Muscle layer of colon (tissue), 2 donors: ENCODE results near the gene RXRG.

ENCODE experiments used
- H3K27ac ChIP-seq: one replicate; pipeline ENCODE4 v1.7.0; 2013; ENCODE audit warnings: low read depth, mild to moderate bottlenecking, low read length, moderate library complexity
- H3K27me3 ChIP-seq, 2 donors: one replicate each; pipeline ENCODE4 v1.7.0; 2013; ENCODE audit warnings: low read length in 2 of 2, mild to moderate bottlenecking in 2 of 2; ENCODE audit not compliant: insufficient read depth in 2 of 2, control insufficient read depth in 1 of 2
- H3K36me3 ChIP-seq: one replicate; pipeline ENCODE4 v1.7.0; 2013; ENCODE audit warnings: mild to moderate bottlenecking, low read length; ENCODE audit not compliant: insufficient read depth
- H3K4me1 ChIP-seq: one replicate; pipeline ENCODE4 v1.7.0; 2013; ENCODE audit warnings: mild to moderate bottlenecking, low read length; ENCODE audit not compliant: insufficient read depth
- H3K4me3 ChIP-seq, 2 donors: one replicate each; pipeline ENCODE4 v1.7.0; 2013; ENCODE audit warnings: low read length in 2 of 2, low read depth in 1 of 2, mild to moderate bottlenecking in 1 of 2, moderate library complexity in 1 of 2
- H3K9ac ChIP-seq: one replicate; pipeline ENCODE4 v1.7.0; 2013; ENCODE audit warnings: low read length
- H3K9me3 ChIP-seq: one replicate; pipeline ENCODE4 v1.7.0; 2013; ENCODE audit warnings: mild to moderate bottlenecking, low read length
- donor health status: abdominal sarcoma.
- donor health status: Adenocarcinoma of cecum.

RXRG gene

GRCh38 chr1:165403835-165404482 lies 41.0 kb downstream of the RXRG start:
- no peaks in the 10 kb centered on the region for H3K9me3 ChIP-seq
- no peaks in the 10 kb centered on the region for H3K36me3 ChIP-seq
- no peak overlapping the region for H3K9ac ChIP-seq
- H3K27ac ChIP-seq: no peak overlapping the region
- H3K4me1 ChIP-seq: no peaks in the 10 kb centered on the region
- H3K27me3 ChIP-seq: no peaks in the 10 kb centered on the region
- no peak overlapping the region for H3K4me3 ChIP-seq

GRCh38 chr1:165402517-165403111 lies 42.3 kb downstream of the RXRG start:
- no peak overlapping the region for H3K9ac ChIP-seq

GRCh38 chr1:165397944-165398343 lies 47.0 kb downstream of the RXRG start:
- H3K27me3 ChIP-seq: no peaks in the 10 kb centered on the region
- no peaks in the 10 kb centered on the region for H3K9me3 ChIP-seq
- no peaks in the 10 kb centered on the region for H3K36me3 ChIP-seq
- no peak overlapping the region for H3K27ac ChIP-seq
- no peak overlapping the region for H3K9ac ChIP-seq
- H3K4me3 ChIP-seq: no peak overlapping the region
- peaks cover 11% of the 10 kb centered on the region for H3K4me1 ChIP-seq

More at GRCh38 chr1:165402517-165403111, 42.3 kb downstream of the RXRG start:
- Histone ChIP-seq H3K9me3 (no peaks in the 10 kb centered on the region), H3K4me3 (no peak overlapping the region), H3K27me3 (no peaks in the 10 kb centered on the region), H3K4me1 (no peaks in the 10 kb centered on the region), H3K36me3 (no peaks in the 10 kb centered on the region), H3K27ac (no peak overlapping the region)

DNA sequence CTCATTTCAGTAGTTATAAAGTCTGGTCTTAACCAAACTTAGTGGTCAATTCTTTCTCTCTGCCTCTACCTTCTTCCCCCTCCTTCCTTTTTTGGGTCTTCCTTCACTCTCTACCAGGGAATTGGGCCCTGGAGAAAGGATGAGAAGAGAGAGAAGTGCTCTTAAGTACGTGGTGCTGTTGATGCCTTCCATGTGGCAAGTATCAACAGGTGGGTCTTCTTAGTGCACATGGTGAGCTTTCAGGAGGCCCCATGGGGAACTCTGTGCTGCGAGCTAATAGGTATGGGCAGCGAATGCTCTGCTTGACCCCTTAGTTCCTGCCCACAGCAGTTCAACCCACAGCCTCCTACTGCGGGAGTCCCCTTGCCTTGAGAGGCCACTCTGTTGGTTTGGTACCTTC lies 49.0 kb downstream of the RXRG start:
- H3K27ac ChIP-seq: no peak overlapping the region
- no peak overlapping the region for H3K4me3 ChIP-seq
- no peaks in the 10 kb centered on the region for H3K27me3 ChIP-seq
- H3K4me1 ChIP-seq: peaks cover 14% of the 10 kb centered on the region
- H3K36me3 ChIP-seq: no peaks in the 10 kb centered on the region
- H3K9ac ChIP-seq: no peak overlapping the region
- no peaks in the 10 kb centered on the region for H3K9me3 ChIP-seq

DNA sequence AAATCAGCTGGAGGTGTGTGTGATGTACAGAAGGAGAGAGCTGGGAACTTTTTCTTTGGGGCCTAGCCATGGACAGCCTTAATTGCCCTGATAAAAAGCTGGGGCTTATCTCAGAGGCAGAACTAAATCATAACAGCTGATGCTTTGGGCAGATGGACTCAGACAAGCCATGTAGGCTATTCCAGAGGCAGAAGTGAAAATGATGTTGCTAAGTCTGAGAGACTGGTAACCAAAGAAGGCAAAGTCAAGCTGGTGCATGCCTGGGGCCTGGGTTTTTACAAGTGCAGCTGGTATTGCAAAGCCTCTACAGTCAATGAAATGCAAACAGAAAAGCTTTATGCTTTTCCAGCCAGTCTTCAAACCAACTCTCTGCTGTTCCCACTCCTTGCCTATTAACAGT lies 49.4 kb downstream of the RXRG start:
- Histone ChIP-seq H3K27me3 (no peaks in the 10 kb centered on the region), H3K36me3 (no peaks in the 10 kb centered on the region), H3K27ac (no peak overlapping the region), H3K9ac (no peak overlapping the region), H3K9me3 (no peaks in the 10 kb centered on the region), H3K4me3 (no peak overlapping the region), H3K4me1 (peaks cover 14% of the 10 kb centered on the region)

GRCh38 chr1:165392634-165393571 lies 52.0 kb downstream of the RXRG start:
- H3K27ac ChIP-seq: no peak overlapping the region
- H3K27me3 ChIP-seq: no peaks in the 10 kb centered on the region
- H3K9ac ChIP-seq: no peak overlapping the region

DNA sequence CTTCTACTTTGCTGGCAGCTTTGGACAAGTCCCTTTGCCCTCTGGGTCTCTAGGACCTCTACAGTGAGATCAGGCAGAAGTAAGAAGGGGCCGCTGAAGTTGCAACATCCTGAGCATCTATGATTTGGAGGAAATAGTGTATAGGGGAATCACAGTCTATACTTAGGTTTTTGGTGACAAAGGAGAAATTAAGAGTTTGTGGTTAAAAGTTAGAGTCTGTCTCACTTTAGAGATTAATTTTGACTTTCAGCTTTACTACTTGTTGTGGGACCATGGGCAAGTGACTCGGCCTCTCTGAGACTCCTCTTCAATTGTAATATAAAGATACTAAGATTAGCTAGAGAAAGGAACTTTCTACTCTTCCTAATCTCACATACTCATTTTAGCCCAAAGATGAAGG lies 55.3 kb downstream of the RXRG start:
- peaks cover 11% of the 10 kb centered on the region for H3K4me1 ChIP-seq

More at GRCh38 chr1:165392634-165393571, 52.0 kb downstream of the RXRG start:
- Histone ChIP-seq H3K4me3 (peak overlapping the region in 1 of 2 donors; percentile 38), H3K36me3 (no peaks in the 10 kb centered on the region), H3K4me1 (peaks cover 14% of the 10 kb centered on the region), H3K9me3 (no peaks in the 10 kb centered on the region)

DNA sequence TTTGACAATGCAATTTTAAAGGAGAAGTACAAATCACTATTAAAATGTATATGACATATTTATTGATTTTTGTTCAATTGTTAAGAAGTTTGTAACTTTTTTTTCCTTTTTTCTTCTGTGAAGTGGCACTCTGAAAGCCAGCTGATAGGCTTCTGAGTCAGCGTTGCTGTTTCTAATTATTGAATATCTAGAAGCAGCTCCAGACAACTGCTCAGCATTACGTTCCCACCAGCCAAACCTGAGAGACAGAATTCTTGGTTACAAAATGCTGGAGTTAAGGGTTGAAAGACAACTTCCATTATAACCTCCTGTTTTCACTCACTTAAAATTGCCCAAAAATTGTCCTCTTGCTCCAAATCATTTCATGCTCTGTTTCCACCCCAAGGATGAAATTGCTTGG lies 57.0 kb downstream of the RXRG start:
- Histone ChIP-seq H3K4me1 (peaks cover 15% of the 10 kb centered on the region), H3K36me3 (no peaks in the 10 kb centered on the region), H3K27ac (no peak overlapping the region), H3K9me3 (no peaks in the 10 kb centered on the region), H3K27me3 (no peaks in the 10 kb centered on the region), H3K4me3 (no peak overlapping the region), H3K9ac (no peak overlapping the region)

More for the DNA sequence above, 55.3 kb downstream of the RXRG start:
- H3K36me3 ChIP-seq: no peaks in the 10 kb centered on the region
- H3K9ac ChIP-seq: no peak overlapping the region
- no peaks in the 10 kb centered on the region for H3K9me3 ChIP-seq
- H3K4me3 ChIP-seq: no peak overlapping the region
- no peaks in the 10 kb centered on the region for H3K27me3 ChIP-seq
- no peak overlapping the region for H3K27ac ChIP-seq

DNA sequence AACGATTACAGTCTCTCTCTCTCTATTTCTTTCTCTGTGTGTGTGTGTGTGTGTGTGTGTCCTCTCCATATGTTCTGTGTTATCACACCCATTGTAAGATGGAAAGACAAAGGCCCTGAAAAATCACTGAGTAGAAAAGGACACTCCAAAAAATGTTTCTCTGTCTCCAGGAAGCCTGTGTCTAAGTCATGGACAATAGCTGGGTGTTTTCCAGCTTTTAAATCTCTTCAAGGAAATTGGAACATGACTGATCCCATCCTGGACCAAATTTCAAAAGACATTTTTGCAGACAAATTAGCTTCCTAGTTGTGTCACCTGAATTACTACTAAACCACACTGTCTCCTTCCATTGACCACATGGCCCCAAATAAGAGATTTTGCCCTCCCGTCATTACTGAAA lies 57.4 kb downstream of the RXRG start:
- Histone ChIP-seq H3K4me1 (peaks cover 11% of the 10 kb centered on the region), H3K36me3 (no peaks in the 10 kb centered on the region), H3K27me3 (no peaks in the 10 kb centered on the region), H3K4me3 (no peak overlapping the region), H3K9me3 (no peaks in the 10 kb centered on the region), H3K27ac (no peak overlapping the region), H3K9ac (no peak overlapping the region)

DNA sequence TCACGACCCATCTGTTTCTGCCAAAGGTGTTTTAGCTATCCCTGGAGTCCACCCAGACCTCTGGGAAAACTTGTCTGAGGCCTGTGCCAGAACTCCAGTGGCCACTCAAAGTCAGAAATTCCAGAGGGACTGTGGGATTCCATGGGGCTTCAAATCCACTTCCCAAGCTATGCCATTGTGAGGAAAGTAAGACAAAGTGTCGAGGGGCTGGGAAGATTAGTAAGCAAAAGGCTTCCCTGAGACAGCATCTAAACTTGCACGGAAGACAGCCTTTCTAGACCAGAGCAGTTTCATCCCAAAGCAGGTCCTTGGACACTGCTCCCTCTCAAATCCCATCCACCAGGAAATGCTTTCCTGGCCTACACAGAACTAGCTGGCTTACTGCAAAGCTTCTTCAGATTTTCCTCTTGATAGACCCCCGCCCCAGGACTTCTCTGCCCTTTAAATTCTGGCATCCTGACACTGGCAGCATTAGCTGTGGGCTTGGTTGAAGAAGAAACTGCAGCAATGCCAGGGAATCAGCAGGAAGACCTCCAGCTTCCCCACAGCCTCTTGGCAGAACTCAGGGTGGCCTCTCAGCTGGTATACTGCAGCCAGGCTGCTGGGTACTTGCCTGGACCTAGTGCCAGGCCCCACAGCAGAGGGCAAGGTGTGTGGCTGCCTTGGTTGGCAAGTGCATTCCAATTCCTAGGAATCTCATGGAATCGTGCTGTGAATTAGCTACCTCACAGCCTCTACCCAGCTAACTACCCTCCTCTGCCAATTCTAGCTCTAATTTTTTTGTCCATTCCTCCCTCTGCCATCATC lies 61.1 kb downstream of the RXRG start:
- Histone ChIP-seq H3K4me1 (peaks cover 11% of the 10 kb centered on the region), H3K9me3 (no peaks in the 10 kb centered on the region), H3K4me3 (no peak overlapping the region), H3K27ac (peak overlapping the region; percentile 30), H3K36me3 (no peaks in the 10 kb centered on the region), H3K9ac (no peak overlapping the region), H3K27me3 (no peaks in the 10 kb centered on the region)

GRCh38 chr1:165383067-165383466 lies 61.9 kb downstream of the RXRG start:
- Histone ChIP-seq H3K9me3 (no peaks in the 10 kb centered on the region), H3K4me3 (no peak overlapping the region), H3K36me3 (no peaks in the 10 kb centered on the region), H3K27me3 (no peaks in the 10 kb centered on the region), H3K27ac (no peak overlapping the region), H3K4me1 (peaks cover 11% of the 10 kb centered on the region), H3K9ac (no peak overlapping the region)
